GM18511 (cell line): ENCODE results near the gene WDR55.
"Not testable (repeated sequence)": the region's sequence is repeated elsewhere in the genome, so short reads cannot be mapped to it uniquely, and the experiment has no call there.

Source experiments
- ATAC-seq: cut with Tn5 transposase; IDR thresholded peaks from one replicate; pipeline ENCODE4 v1.9.1; 2021; ENCODE audit warnings: mild to moderate bottlenecking, moderate library complexity; ENCODE audit not compliant: unreplicated experiment

WDR55 gene

GRCh38 chr5:140647042-140647419 is 17.7 kb upstream of the WDR55 start:
- ATAC-seq: peak; percentile 49

DNA sequence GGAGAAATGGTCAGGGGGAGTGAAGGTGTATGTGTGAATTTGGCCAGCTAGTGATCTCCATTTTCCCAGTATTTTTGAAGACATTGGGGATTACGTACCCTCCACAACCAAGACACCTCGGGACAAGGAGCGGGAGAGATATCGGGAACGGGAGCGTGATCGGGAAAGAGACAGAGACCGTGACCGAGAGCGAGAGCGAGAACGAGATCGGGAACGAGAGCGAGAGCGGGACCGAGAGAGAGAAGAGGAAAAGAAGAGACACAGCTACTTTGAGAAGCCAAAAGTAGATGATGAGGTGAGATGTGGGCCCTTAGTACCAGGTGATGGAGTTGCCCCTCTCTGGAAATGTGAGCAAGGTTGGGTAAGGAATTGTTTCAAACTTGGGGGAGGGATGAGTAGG is 5.8 kb upstream of the WDR55 start:
- no peak for ATAC-seq

DNA sequence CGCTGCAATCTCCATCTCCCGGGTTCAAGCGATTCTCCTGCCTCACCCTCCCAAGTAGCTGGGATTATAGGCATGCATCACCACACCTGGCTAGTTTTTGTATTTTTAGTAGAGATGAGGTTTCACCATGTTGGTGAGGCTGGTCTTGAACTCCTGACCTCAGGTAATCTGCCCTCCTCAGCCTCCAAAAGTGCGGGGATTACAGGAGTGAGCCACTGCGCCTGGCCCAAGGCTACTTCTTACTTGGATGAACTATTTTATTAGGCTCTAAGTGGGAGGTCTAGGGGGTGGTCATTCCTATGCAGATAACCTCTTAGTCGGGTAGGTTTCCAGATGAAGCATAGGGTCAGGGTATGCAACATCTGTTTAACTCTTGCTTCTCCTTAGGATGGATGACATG is 4.3 kb upstream of the WDR55 start:
- ATAC-seq: not testable (repeated sequence)

GRCh38 chr5:140664030-140664358 is 710 bp upstream of the WDR55 start:
- no peak for ATAC-seq

DNA sequence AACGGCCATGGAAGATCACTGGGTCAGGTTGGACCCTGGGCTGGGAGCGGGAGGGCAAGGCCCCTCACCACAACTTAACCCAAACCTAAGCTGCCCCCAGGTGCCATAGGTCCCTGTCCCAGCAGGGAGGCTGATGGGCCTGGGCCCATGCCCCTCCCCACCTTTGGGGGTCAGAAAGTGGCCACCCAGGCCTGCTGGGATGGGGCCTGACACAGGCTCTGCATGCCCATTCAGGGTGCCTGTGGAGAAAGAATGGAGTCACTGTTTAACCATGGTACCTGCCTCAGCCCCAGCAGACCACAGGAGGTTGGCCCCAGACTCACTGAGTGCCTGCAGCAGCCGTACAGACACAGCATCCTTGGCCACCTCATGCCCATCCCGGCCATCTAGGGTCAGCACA is 6.3 kb downstream of the WDR55 start:
- ATAC-seq: not testable (repeated sequence)

- no peak for ATAC-seq
Observed at GRCh38 chr5:140671472-140672125, 6.9 kb downstream of the WDR55 start.

GRCh38 chr5:140672455-140673186 is 7.9 kb downstream of the WDR55 start:
- ATAC-seq: no peak

DNA sequence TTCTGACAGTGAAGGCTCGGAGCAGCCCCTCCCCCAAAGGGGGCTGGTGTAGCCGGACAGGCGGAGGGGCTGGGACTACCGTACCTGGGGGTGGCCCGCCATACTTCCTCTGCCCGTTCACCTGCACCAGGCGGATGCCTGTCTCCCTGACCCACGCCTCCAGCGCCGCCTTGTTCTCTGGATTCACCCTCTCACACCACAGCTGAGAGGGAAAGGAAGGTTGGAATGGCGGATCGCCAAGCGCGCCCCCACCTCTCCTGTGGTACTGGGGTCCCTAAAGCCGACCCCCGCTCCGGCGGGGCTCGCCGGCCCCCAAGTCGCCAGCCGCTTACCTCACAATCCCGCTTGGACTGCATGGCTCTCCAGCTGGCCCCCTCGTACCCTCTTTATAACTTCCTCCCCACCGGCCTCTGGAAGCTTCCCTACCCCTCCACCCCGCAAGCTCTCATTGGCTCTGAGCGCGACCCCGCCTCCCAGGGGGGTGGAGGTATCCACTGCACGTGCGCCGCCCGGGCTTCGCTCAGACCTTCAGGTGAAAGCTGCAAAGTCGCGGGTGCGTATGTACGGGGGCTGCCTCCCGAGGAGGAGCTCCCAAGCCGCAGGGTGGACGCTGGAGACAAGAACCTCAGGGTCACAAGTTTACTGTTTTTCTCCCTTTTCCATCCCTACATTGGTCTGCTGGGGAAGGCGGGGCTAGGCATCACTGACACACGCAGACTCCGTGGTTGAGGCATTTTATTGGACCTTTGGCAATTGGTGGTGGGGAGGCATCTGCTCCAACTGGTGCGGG is 8.7 kb downstream of the WDR55 start, which contains the start of gene DND1:
Gene DND1, minus strand, starts transcription at position 390 of the 790 bp plus-strand sequence. Its CDS starts 34 bp downstream, at position 356.
- ATAC-seq: no peak

GRCh38 chr5:140674211-140674610 is 9.5 kb downstream of the WDR55 start:
- ATAC-seq: no peak

GRCh38 chr5:140674629-140675028 is 9.9 kb downstream of the WDR55 start:
- ATAC-seq: no peak

DNA sequence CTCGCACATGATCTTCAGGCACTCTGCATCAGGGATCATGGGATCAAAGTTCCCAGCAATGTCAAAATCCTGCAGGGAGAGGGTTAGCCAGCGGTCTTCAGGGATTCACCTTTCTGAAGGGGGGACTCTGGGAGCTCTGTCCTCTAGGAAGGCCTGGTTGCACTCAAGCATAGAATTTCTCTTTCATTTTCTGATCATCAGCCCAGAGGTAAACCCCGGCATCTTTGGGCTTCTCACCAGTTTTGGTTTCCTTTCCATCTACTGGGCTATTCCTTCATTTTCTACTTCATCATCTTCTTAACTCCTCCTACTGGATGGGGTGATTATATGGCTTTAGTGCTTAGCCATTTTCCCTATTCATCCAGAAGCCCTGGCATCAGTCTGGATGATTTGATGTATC is 13.2 kb downstream of the WDR55 start:
- peak; percentile 72 for ATAC-seq

- no peak for ATAC-seq
Observed at GRCh38 chr5:140678993-140679392, 14.3 kb downstream of the WDR55 start.

GRCh38 chr5:140690376-140690932 is 25.8 kb downstream of the WDR55 start:
- ATAC-seq: peak; percentile 4

- ATAC-seq: peak; percentile 98
Observed at GRCh38 chr5:140690941-140691924, 26.5 kb downstream of the WDR55 start, which contains the start of the genes HARS1 and HARS2. Gene HARS1, minus strand, starts transcription at chr5:140691370. Its CDS starts 66 bp downstream, at chr5:140691304. Gene HARS2, plus strand, starts transcription at chr5:140691455. Its CDS starts 194 bp downstream, at chr5:140691649.

GRCh38 chr5:140694276-140694675 is 29.6 kb downstream of the WDR55 start:
- ATAC-seq: no peak

DNA sequence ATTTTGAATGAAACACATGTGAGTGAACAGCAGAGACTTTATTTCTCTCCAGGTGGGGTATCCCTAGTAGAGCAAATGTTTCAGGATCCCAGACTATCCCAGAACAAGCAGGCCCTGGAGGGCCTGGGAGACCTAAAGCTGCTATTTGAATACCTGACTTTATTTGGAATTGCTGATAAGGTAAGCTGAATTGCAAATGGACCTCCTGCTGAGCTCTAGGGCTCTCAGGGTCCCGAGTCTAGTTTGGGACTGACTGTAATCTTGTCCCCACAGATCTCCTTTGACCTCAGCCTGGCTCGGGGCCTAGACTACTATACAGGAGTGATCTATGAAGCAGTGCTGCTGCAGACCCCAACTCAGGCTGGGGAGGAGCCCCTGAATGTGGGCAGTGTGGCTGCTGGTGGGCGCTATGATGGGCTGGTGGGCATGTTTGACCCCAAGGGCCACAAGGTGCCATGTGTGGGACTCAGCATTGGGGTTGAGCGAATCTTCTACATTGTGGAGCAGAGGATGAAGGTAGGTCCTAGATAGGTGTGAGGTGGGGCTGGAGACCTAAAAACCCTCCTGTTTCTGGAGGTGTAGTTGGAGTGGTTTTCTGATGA is 32.3 kb downstream of the WDR55 start:
- no peak for ATAC-seq

DNA sequence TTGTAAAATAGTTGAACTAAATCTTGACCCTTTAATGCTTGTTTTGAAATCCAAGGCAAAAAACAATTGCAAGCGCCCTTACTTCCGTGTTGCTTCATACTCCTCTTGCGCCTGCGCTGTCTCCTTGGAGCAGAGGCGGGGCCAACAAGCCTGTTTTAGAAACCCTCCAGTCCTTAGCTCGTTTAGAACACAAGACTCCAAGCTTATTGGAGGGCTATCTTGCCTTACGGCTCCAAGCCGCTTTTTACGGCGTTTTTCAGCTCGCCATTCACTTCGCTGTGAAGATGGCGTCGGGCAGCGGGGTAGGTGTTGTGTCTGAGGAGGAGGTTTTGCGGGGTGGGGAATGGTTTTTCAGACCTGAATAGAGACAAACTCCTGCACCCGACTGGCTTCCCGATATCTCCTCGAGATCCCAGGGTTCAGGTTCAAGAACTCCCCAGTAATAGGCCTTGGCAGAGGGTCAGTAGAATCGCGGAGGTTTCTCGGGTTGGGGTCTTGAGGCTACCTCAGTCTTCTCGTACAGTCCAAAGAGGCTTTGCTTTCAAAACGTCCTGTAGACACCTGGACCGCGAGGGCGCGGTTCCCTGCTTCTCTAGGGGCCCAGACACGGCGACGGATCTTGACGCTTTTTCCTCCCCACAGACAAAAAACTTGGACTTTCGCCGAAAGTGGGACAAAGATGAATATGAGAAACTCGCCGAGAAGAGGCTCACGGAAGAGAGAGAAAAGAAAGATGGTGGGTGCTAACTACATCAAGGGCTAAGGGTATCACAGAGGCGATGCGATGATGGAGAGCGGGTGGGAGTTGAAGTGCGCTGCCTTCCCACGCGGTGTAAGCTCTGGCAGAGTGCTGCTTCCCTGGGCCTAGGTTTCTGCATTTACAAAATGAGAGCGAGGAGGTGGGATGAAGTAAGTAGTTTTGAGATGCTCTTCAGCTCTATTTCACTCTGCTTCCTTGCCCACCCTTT is 35.8 kb downstream of the WDR55 start, which contains the start of gene ZMAT2:
Gene ZMAT2, plus strand, starts transcription at position 271 of the 968 bp plus-strand sequence. Its CDS starts 14 bp downstream, at position 285.
- peak; percentile 99 for ATAC-seq

DNA sequence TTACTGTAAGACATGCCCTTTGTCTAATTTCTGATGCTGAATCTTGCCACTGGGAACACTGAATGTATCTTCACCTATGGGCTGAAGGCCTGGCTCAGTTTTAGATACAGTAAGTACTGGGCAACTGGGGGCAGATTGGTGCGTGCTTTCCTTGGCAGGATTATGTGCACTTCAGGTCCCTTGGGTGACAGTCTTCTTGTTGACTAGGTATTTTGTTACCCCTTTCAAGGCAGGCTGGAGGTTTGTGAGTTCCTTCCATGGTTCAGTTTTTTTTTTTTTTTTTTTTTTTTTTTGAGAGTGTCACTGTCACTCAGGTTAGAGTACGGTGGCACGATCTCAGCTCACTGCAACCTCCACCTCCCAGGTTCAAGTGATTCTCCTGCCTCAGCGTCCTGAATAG is 43.1 kb downstream of the WDR55 start:
- ATAC-seq: no peak
